ENCODE measurements around the gene BTAF1.

The BTAF1 gene

DNA sequence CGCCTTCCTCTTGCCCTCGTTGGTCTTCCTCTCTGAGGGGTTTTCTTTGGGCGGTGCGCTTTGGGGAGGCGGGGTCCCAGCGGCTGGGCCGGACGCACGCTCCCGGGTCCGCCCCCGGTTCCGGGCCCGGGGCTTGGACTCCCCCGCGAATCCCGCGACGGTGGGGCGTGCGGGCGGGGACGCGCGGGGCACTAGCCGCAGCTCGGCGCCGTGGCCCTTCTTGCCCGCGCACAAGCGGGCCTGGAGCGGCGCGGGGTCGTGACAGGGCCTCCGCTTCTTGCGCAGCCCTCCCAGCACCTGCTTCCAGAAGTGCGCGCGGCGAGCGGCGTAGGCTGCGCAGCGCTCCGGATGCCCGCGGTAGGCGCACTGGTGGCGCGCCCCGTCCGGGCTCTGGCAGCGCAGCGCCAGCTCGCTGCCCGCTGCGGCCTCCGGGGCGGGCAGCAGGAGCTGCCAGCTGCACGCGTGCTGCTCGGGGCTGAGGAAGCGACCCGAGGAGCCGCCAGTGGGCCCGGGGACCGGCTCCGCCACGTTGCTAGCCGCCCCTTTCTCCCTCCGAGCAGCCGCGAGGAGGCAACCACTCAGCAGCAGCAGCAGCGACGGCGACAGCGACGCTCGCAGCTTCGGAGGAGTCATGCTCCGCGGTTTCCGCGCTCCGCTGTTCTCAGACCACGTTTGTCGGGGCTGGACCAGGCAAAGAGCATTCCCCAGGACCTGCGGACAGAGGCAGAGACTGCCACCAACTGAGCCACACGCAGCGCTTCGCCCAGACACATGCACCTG, 15.0 kb upstream of the BTAF1 start:
- peak; percentile 56 for DNase-seq

DNA sequence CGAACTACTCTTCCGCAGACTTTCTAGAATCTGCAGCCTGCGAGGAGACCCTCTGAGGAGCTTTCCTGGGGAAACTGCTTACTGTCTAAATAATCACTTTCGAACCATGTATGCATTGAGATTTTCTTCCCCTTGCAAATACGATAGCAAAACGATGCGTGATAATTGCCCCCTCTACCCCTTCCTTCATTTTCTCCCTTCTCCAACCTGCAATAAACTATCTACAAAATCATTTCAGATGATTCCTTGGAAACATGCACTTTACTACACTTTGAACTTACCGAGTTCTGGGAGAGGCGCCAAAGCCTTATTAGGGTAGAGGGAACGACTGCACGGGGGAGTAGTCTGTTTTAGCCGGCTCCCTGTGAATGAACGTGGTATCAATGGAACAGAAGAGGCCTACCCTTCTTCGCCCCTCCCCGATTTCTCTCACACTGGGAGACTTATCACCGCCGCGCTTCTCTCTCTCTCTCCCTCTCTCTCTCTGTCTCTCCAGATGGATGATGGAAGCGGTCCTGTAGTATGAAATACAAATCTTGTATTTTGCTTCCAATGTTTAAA, 14.4 kb upstream of the BTAF1 start, which contains the start of gene FGFBP3:
TSS of gene FGFBP3 (minus strand) at position 370 of the 561 bp plus-strand sequence. CDS start 517 bp downstream, outside the sequence.
- DNase-seq: no peak

DNA sequence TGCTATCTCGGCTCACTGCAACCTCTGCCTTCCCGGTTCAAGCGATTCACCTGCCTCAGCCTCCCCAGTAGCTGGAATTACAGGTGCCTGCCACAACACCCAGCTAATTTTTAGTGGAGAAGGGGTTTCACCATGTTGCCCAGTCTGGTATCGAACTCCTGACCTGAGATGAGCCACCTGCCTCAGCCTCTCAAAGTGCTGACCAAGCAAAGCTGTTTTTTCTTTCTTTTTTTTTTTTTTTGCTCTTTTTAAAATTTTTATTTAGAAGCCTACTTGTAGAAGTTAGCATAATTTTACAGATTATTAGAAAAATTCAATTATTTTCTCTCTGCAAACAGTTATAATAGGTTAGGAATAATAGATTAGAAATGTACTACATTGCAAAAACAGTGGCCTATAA, 13.1 kb upstream of the BTAF1 start:
- DNase-seq: no peak

DNA sequence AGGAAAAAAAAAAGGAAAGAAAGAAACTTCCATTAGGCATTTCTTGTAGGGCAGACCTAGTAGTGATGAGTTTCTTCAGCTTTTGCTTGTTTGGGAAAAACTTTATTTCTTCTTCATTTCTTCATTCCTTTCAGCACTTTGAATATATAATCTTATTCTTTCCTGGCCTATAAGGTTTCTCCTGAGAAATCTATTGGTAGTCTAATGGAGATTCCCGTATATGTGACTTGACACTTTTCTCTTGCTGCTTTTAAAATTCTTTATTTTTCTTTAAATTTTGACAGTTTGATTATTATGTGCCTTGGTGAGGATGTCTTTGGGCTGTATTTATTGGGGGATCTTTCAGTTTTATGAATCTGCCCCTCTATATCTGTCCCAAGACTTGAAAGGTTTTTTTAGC, 3.9 kb upstream of the BTAF1 start:
- DNase-seq: no peak

GRCh38 chr10:91924212-91925021, 847 bp downstream of the BTAF1 start:
- no peak for DNase-seq

DNA sequence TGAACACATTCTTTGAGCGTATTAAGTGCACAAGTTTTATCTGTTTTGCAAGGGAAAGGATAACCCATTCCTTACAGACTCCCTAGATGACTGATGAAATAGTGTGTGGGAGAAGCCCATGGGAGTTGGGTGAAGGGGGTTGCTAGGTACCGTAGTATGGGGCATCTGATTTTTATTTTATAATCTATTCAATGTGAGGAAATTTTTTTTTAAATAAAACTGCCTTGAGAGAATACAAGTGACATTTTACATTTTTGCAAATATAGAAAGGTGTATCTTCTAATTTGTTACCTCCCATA, 1.4 kb downstream of the BTAF1 start:
- no peak for DNase-seq

DNA sequence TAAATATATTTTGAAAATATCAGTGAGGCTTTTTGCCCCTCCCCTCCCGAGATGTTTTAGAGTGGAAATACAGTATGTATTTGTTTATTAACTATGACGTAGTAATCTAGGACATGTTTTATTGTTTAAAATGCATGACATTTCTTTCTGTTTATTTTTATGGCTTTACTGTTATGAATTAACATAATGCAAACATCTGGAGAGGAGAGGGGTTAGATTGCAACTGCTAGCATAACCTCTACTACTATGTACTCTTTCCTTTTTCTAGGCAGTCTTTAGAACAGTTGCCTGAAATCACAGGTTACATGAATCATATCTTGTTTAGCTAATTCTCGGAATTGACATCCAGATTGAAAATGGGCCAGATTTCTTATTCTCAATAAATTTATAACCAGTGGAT, 7.4 kb downstream of the BTAF1 start:
- DNase-seq: no peak

DNA sequence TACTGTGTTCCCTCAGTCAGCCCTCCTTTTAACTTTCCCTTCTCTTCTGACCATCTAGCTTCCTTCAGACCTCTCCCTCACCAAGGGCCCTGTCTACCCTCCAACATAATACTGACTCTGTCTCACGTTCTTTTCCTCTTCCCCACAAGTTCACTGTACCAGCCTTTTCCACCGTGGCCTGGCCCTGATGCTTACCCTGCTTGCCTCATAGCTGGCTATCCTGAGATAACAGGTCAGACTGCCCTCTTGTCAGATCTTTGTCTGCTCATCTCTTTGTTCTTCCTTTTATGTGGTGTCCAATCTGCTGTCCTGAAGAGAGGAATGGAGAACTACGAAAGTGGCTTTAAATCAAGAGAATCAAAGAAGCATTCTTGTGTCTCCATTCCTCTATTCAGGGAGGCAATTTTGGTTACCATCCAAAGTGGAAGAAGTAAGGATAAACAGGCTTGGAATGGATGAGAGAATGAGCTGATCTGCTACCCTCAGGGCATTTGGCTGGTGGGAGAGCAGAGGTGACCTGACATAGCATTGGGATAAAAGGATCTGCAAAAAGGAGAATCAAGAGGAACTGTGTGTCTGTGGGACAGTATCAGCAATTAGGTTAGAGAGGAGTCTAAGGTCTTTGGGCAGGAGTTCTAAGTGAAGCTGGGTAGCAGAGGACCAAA, 8.1 kb downstream of the BTAF1 start:
- DNase-seq: no peak

DNA sequence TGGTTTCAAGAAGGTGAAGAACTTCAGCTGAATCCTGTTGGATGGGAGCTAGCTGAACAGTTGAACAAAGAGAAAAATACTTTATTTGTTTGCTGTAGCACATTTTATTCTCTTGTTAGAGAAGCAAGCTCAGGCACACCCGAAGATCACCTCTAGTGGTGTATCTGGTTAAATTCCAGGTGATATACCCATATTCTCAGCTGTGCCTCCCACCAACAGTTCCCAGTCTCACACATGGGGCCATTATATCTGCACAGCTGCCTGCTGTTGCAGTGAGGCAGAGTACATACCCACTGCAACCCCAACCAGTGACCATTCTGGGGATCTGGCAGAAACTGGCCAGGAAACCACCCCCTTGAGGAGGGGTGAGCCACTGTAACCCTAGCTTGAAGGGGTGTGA, 9.2 kb downstream of the BTAF1 start:
- DNase-seq: no peak

DNA sequence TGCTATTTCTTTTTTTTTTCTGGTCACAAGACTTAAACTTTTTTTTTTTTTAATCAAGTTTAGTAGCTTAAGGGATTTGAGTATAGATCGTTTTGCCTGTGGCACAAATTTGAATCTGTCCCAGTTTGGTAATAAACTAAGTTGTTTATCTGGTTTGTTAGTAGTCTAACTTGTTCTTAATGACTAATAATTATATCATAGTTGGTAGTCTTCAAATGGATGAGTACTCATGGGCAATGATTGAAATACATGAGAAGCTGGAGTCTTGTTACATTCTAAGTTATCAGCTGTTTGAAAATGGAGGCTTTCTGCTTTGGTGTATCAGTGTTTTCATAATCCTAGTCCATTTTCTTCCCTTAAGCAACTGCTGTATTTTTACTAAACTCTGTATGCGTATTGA, 12.3 kb downstream of the BTAF1 start:
- no peak for DNase-seq

DNA sequence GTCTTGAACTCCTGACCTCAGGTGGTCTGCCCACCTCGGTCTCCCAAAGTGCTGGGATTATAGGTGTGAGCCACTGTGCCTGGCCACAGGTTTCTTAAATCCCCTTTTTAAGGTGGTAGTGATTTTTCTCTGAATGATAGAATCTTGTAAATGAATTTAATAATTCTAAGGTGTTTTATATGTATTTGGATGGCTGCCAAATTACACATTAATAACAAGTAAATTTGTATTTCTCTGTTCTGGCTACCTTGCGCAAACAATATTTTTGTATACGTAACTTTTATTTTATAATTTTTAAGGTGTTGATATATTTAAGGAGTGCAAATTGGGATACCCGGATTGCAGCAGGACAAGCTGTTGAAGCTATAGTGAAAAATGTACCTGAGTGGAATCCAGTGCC, 16.1 kb downstream of the BTAF1 start:
- DNase-seq: no peak

- no peak for DNase-seq
Observed at GRCh38 chr10:91941426-91941825, 17.9 kb downstream of the BTAF1 start.

GRCh38 chr10:91944880-91945630, 21.5 kb downstream of the BTAF1 start:
- no peak for DNase-seq

DNA sequence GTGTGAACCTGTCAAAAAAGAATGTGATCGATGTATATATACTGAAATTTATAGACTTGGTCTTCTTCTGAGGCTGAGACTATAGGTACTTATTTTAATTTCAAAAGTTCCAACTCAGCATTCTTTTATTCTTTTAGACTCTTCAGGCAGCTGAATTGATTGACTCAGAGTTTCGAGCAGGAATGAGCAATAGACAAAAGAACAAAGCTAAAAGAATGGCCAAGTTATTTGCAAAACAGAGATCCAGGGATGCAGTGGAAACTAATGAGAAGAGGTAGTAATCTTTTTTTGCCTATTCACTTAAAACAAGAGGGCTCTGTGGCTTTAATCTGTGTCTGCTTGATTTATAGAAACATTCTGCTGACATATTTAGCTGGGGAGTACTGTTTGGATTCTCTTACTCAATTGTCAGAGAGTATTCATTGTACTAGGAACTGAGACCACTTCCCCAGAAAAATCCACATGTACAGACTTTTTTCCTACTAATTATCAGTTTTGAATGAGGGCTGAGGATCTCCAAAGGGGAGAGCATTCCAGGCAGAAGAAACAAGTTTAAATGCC, 30.1 kb downstream of the BTAF1 start:
- DNase-seq: no peak

- no peak for DNase-seq
Observed at GRCh38 chr10:91955114-91955513, 31.5 kb downstream of the BTAF1 start.

GRCh38 chr10:91957091-91957490, 33.5 kb downstream of the BTAF1 start:
- DNase-seq: no peak

DNA sequence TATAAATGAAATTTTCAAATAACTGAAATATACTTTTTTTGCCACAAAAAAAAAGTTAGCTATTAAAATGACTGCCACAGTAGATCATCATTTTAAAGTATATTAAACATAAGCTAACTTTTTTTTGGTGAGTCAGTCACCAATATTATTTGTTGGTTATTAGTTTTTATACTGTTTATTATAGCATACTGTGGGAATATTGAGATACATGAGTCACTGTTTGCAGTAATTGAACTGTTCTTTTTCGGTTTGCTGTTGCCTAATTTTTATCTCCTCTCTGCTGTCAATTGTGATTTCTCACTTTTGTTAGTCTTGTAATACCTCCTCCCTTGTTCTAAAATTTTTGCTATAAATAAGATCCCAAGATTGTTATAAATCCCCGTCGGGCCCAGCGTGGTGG, 45.7 kb downstream of the BTAF1 start:
- no peak for DNase-seq

DNA sequence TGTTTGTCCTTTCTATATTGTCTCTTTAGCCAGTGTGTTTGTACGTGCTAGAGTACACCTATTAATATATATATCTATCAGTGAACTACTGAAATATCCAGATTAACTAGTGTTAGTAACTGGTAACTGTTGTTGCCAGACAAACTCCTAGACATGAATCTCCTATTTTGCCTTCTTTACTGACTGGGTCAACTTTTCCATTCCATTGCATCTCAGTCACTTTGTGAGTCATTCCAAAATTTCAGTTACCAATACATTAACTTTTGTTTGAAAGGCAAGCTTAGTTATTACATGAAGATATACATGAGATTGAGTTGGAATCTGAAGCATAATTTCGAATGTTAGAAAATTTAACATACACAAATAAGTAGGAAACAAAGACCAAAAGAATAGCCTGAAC, 51.4 kb downstream of the BTAF1 start:
- DNase-seq: no peak

- no peak for DNase-seq
Observed at GRCh38 chr10:91975438-91975837, 51.9 kb downstream of the BTAF1 start.

- DNase-seq: no peak
Observed at GRCh38 chr10:91976317-91977051, 52.9 kb downstream of the BTAF1 start.

GRCh38 chr10:91977491-91977890, 53.9 kb downstream of the BTAF1 start:
- no peak for DNase-seq

- DNase-seq: no peak
Observed at GRCh38 chr10:91978585-91978984, 55.0 kb downstream of the BTAF1 start.

Data from activated CD4-positive, alpha-beta T cell treated with anti-CD3 and anti-CD28 coated beads for 1 hour (primary cell).